Endothelial cell of umbilical vein (primary cell): ENCODE data around the gene CDO1. TPM values are rescaled to one million over a fixed set of nuclear protein-coding genes. Genes with fewer than 3 reads are reported as not detected.

ENCODE experiments used
- BruUV-seq: library from RNA; stranded (reverse); fragments of 400-500 nt; replicated peaks from 2 replicates; lab custom pipeline; 2021; lab: Mats Ljungman, UMichigan
- CTCF ChIA-PET: fragments of 300-600, 350-600 bp; sonication (Branson Sonifier 250); formaldehyde crosslinking; loops from one replicate; lab custom pipeline; 2021; ENCODE audit warnings: antibody characterized with exemption, inconsistent platforms; lab: Charles Lee
- POLR2A ChIA-PET: fragments of 300-600, 350-600 bp; sonication (Branson Sonifier 250); formaldehyde crosslinking; loops from one replicate; lab custom pipeline; 2021; ENCODE audit warnings: antibody characterized with exemption, inconsistent platforms; lab: Charles Lee
- DNase-seq: peaks from one replicate; pipeline ENCODE4 v3.0.0-alpha.2; 2011; ENCODE audit warnings: low read depth, low spot score
- FAIRE-seq: peaks from 2 replicates; lab custom pipeline; 2011; peaks lifted over from hg19 to GRCh38; lab: Jason Lieb, UNC
- H2AFZ ChIP-seq: 2 replicates; pipeline ENCODE4 v1.6.0; 2012; ENCODE audit warnings: low read depth, low read length, control low read depth, inconsistent platforms
- H3K27ac ChIP-seq: 2 replicates; pipeline ENCODE4 v1.5.1; 2011; ENCODE audit warnings: low read depth, mild to moderate bottlenecking, control low read depth, low read length, moderate library complexity; ENCODE audit not compliant: insufficient read depth
- H3K27me3 ChIP-seq, 2 experiments: 2 replicates each; pipeline versions ENCODE4 v1.6.0 to v1.6.1; 2011; ENCODE audit warnings: low read length in 2 of 2, mixed read lengths in 1 of 2; ENCODE audit not compliant: control insufficient read depth in 2 of 2, insufficient read depth in 2 of 2
- H3K36me3 ChIP-seq, 2 experiments: 2 replicates in 1 of 2; 3 replicates in 1 of 2; pipeline ENCODE4 v1.5.1; 2011; ENCODE audit warnings: low read length in 2 of 2, mild to moderate bottlenecking in 1 of 2, moderate library complexity in 1 of 2; ENCODE audit not compliant: control insufficient read depth in 2 of 2, insufficient read depth in 2 of 2; ENCODE audit errors: extremely low read depth in 1 of 2
- H3K4me1 ChIP-seq: 3 replicates; pipeline ENCODE4 v1.5.1; 2011; ENCODE audit warnings: mild to moderate bottlenecking, low read length; ENCODE audit not compliant: control insufficient read depth, insufficient read depth; ENCODE audit errors: extremely low read depth
- H3K4me2 ChIP-seq: 2 replicates; pipeline ENCODE4 v1.6.1; 2011; ENCODE audit warnings: low read length, control low read depth, mixed read lengths; ENCODE audit not compliant: insufficient read depth
- H3K4me3 ChIP-seq, 3 experiments: fragments of 200-600 bp in 1 of 3; sonication (generic), shearing (Covaris generic) in 1 of 3; replicated peaks in 1 of 3; 2 replicates each; pipeline ENCODE4 v1.5.1; 2011 to 2016; ENCODE audit warnings: control low read depth in 3 of 3, low read length in 3 of 3, mild to moderate bottlenecking in 2 of 3, inconsistent platforms in 1 of 3, low read depth in 1 of 3, moderate library complexity in 1 of 3; ENCODE audit not compliant: insufficient read depth in 1 of 3
- H3K79me2 ChIP-seq: 2 replicates; pipeline ENCODE4 v1.6.0; 2012; ENCODE audit warnings: low read length, inconsistent platforms; ENCODE audit not compliant: control insufficient read depth, insufficient read depth
- H3K9ac ChIP-seq: replicated peaks from 2 replicates; pipeline ENCODE3; 2011; ENCODE audit warnings: low read length, control low read depth; ENCODE audit not compliant: insufficient read depth; ENCODE audit errors: extremely low read depth
- H3K9me1 ChIP-seq: replicated peaks from 3 replicates; pipeline ENCODE4 v1.6.0; 2011; ENCODE audit warnings: mild to moderate bottlenecking, low read length; ENCODE audit not compliant: control insufficient read depth, insufficient read depth; ENCODE audit errors: extremely low read depth
- H3K9me3 ChIP-seq: replicated peaks from 2 replicates; pipeline ENCODE4 v1.5.1; 2012; ENCODE audit warnings: low read length, inconsistent platforms; ENCODE audit not compliant: control insufficient read depth, insufficient read depth
- H4K20me1 ChIP-seq: replicated peaks from 2 replicates; pipeline ENCODE3; 2011; ENCODE audit warnings: mild to moderate bottlenecking, low read length; ENCODE audit not compliant: control insufficient read depth, insufficient read depth; ENCODE audit errors: extremely low read depth
- EZH2 ChIP-seq: IDR thresholded peaks from 2 replicates; pipeline ENCODE4 v1.6.1; 2012; ENCODE audit warnings: borderline replicate concordance, low read depth, mild to moderate bottlenecking, moderate library complexity, low read length, inconsistent platforms; ENCODE audit not compliant: severe bottlenecking
- FOS ChIP-seq: IDR thresholded peaks from 2 replicates; pipeline ENCODE4 v1.6.1; 2011; ENCODE audit warnings: mild to moderate bottlenecking, low read length, moderate library complexity, borderline replicate concordance; ENCODE audit not compliant: insufficient read depth
- GATA2 ChIP-seq: IDR thresholded peaks from 2 replicates; pipeline ENCODE4 v1.7.0; 2011; ENCODE audit warnings: low read depth, mild to moderate bottlenecking, moderate library complexity, mixed read lengths, low read length; ENCODE audit not compliant: insufficient read length, insufficient read depth
- JUN ChIP-seq: IDR thresholded peaks from 2 replicates; pipeline ENCODE4 v1.6.1; 2011; ENCODE audit warnings: borderline replicate concordance, low read depth; ENCODE audit not compliant: insufficient read length, insufficient read depth
- MYC ChIP-seq: IDR thresholded peaks from one replicate; pipeline ENCODE4 v1.6.1; 2011; ENCODE audit warnings: mild to moderate bottlenecking, low read depth, low read length
- POLR2A ChIP-seq: IDR thresholded peaks from 2 replicates; pipeline ENCODE4 v1.6.1; 2012; ENCODE audit warnings: low read depth, mild to moderate bottlenecking, control low read depth, low read length
- POLR2AphosphoS5 ChIP-seq: IDR thresholded peaks from 2 replicates; pipeline ENCODE4 v1.6.1; 2012; ENCODE audit warnings: low read depth, mild to moderate bottlenecking, control low read depth, low read length, moderate library complexity; ENCODE audit not compliant: insufficient read depth
- dilution Hi-C: fragments of 300-500 bp; cut with MboI; formaldehyde crosslinking; loops from one replicate; pipeline ENCODE4 v1.15.0; 2019; ENCODE audit warnings: low sequenced_read_pairs; ENCODE audit not compliant: extremely low pct_ligation_motif_present
- intact Hi-C: fragments of 100-400 bp; cut with micrococcal nuclease; formaldehyde crosslinking; loops from one replicate; pipeline ENCODE4 v1.10.0; 2022
- polyA plus RNA-seq, 4 experiments: library from polyadenylated mRNA; depleted of rRNA in 3 of 4; stranded (reverse) in 3 of 4; unstranded in 1 of 4; fragments of >200 nt; gene quantifications; 2 replicates each; pipeline versions ENCODE4 v1.2.1 to v1.2.3, GENCODE V29; 2011 to 2012; ENCODE audit warnings: missing spikeins in 1 of 4
- total RNA-seq: library from RNA; stranded (reverse); gene quantifications from 2 replicates; pipeline ENCODE4 v1.2.3, GENCODE V29; 2021
- TF ChIP-seq, protein P1 (sequence below), 2 donors: IDR thresholded peaks; 1 replicate in 1 of 2; 2 replicates in 1 of 2; pipeline ENCODE4 v1.5.1; 2011; ENCODE audit warnings: low read length in 2 of 2, mild to moderate bottlenecking in 2 of 2, moderate library complexity in 2 of 2, control low read depth in 1 of 2, inconsistent platforms in 1 of 2, low read depth in 1 of 2; ENCODE audit not compliant: insufficient read depth in 1 of 2; ENCODE audit errors: extremely low read depth in 1 of 2
- TF ChIP-seq, protein P2 (sequence below): IDR thresholded peaks from 2 replicates; pipeline ENCODE4 v1.6.1; 2011; ENCODE audit not compliant: insufficient read depth, insufficient read length

The CDO1 gene
- total and polyA plus RNA-seq, 2 donors (not counting 3 experiments of a cell fraction or from before 2014, with no cell fraction given) = 1.3 to 1.7 TPM

DNA sequence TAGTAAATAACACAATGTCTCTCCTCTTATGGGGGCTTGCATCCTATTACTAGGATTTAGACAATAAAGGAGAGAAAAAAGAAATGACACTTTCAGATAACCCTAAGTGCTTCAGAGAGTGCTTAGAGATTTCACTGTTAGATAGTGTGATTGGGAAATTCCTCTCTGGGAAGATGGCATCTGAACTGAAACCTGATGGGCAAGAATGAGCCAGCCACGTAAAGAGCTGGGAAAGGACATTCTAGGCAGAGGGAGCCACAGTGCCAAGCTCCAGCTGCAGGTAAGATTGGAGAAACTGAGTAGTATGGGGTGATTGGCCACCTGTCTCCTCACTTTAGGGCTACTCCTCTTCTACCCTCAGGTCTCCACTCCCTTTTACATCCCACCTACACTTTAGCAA lies 14.5 kb downstream of the CDO1 start:
- H3K9me3 ChIP-seq = no peaks in the 10 kb centered on the region
- ChIA-PET POLR2A (no interaction called here), CTCF (interaction anchor here (0.6 kb wide), 1 partner anchor 19 kb away, joined by 3 read pairs; no protein-coding TSS in a partner anchor)
- BruUV-seq = no TSS peak
- TF ChIP-seq, protein P1, sequence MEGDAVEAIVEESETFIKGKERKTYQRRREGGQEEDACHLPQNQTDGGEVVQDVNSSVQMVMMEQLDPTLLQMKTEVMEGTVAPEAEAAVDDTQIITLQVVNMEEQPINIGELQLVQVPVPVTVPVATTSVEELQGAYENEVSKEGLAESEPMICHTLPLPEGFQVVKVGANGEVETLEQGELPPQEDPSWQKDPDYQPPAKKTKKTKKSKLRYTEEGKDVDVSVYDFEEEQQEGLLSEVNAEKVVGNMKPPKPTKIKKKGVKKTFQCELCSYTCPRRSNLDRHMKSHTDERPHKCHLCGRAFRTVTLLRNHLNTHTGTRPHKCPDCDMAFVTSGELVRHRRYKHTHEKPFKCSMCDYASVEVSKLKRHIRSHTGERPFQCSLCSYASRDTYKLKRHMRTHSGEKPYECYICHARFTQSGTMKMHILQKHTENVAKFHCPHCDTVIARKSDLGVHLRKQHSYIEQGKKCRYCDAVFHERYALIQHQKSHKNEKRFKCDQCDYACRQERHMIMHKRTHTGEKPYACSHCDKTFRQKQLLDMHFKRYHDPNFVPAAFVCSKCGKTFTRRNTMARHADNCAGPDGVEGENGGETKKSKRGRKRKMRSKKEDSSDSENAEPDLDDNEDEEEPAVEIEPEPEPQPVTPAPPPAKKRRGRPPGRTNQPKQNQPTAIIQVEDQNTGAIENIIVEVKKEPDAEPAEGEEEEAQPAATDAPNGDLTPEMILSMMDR (IDR thresholded peaks at IDR 0.05; ENCODE audit: extremely low read depth in 1 of 2, insufficient read depth in 1 of 2, low read depth in 1 of 2, low read length in 2 of 2) = no peak
- TF ChIP-seq, protein P2, sequence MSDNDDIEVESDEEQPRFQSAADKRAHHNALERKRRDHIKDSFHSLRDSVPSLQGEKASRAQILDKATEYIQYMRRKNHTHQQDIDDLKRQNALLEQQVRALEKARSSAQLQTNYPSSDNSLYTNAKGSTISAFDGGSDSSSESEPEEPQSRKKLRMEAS = no peak
- no peak for TF ChIP-seq POLR2A
- TF ChIP-seq FOS = no peak
- no peak for TF ChIP-seq GATA2
- TF ChIP-seq POLR2AphosphoS5 = no peak
- TF ChIP-seq JUN = no peak
- TF ChIP-seq EZH2 = no peak
- TF ChIP-seq MYC = no peak
- H3K9me1 ChIP-seq = no peaks in the 10 kb centered on the region
- peaks cover 0 to 2% of the 10 kb centered on the region in 2 experiments for H3K27me3 ChIP-seq
- FAIRE-seq = no peak
- no peak overlapping the region for H3K9ac ChIP-seq
- no peak overlapping the region for H3K27ac ChIP-seq
- no peaks in the 10 kb centered on the region for H3K79me2 ChIP-seq
- dilution Hi-C loops = no loop called here
- H3K4me1 ChIP-seq = no peaks in the 10 kb centered on the region
- H3K4me2 ChIP-seq = no peak overlapping the region
- H2AFZ ChIP-seq = no peak overlapping the region
- H4K20me1 ChIP-seq = no peaks in the 10 kb centered on the region
- no peak for DNase-seq
- no peak overlapping the region for H3K4me3 ChIP-seq
- H3K36me3 ChIP-seq = no peaks in the 10 kb centered on the region
- intact Hi-C loops = no loop called here
